Tibial nerve (tissue), 4 donors: ENCODE results near the gene AUNIP. TPM values are rescaled to one million over a fixed set of nuclear protein-coding genes. Genes with fewer than 3 reads are reported as not detected.
A peak's percentile ranks its signal among the peaks of the same experiment; 100 is the strongest.

Experiments
- DNase-seq, 2 donors: peaks; one replicate each; pipeline ENCODE4 v3.0.0-alpha.2; 2019; ENCODE audit warnings: low spot score in 2 of 2
- H3K27ac ChIP-seq, 4 donors: fragments of 200-600 bp; sonication (generic) in 3 of 4; one replicate each; pipeline ENCODE4 v1.5.1; 2017 to 2019; ENCODE audit warnings: mild to moderate bottlenecking in 1 of 4
- H3K27me3 ChIP-seq, 2 donors: fragments of 200-600 bp; sonication (generic) in 1 of 2; one replicate each; pipeline versions ENCODE4 v1.5.1 to v1.6.0; 2017 to 2019
- H3K36me3 ChIP-seq, 3 donors: fragments of 200-600 bp; sonication (generic); one replicate each; pipeline ENCODE4 v1.5.1; 2018 to 2019
- H3K4me1 ChIP-seq, 4 donors: fragments of 200-600 bp; sonication (generic) in 3 of 4; one replicate each; pipeline ENCODE4 v1.5.1; 2017 to 2019
- H3K4me3 ChIP-seq, 4 donors: fragments of 200-600 bp; sonication (generic) in 3 of 4; one replicate each; pipeline ENCODE4 v1.5.1; 2017 to 2019; ENCODE audit warnings: mild to moderate bottlenecking in 1 of 4, moderate library complexity in 1 of 4
- H3K9me3 ChIP-seq, 4 donors: fragments of 200-600 bp; sonication (generic) in 3 of 4; one replicate each; pipeline ENCODE4 v1.5.1; 2017 to 2019
- EP300 ChIP-seq, 2 donors: sonication (generic); formaldehyde crosslinking; IDR thresholded peaks; one replicate each; pipeline ENCODE4 v1.6.1; 2017; ENCODE audit warnings: antibody characterized with exemption in 2 of 2, mild to moderate bottlenecking in 1 of 2
- POLR2A ChIP-seq, 2 donors: fragments of 450-650 bp; IDR thresholded peaks; one replicate each; pipeline ENCODE4 v1.6.1; 2017; ENCODE audit warnings: antibody characterized with exemption in 2 of 2, mild to moderate bottlenecking in 2 of 2, moderate library complexity in 2 of 2
- WGBS, 2 donors: methylation state at CpG; one replicate each; pipeline ENCODE4 v1.1.5; 2018; 5-methylcytosine and 5-hydroxymethylcytosine counted together
- total RNA-seq, 4 donors: library from RNA; depleted of rRNA; stranded (reverse); fragments of >200 nt; gene quantifications; one replicate each; pipeline ENCODE4 v1.1.0, GENCODE V29; 2016
- TF ChIP-seq, protein P1 (sequence below), 5 experiments: fragments of 200-600 bp in 3 of 5; fragments of 450-650 bp in 2 of 5; sonication (generic) in 3 of 5; IDR thresholded peaks; one replicate each; pipeline ENCODE4 v1.5.1; 2016 to 2019; ENCODE audit warnings: antibody characterized with exemption in 5 of 5, mild to moderate bottlenecking in 3 of 5, moderate library complexity in 2 of 5

The AUNIP gene
- total RNA-seq, 4 donors from 2014 or later = not detected

DNA sequence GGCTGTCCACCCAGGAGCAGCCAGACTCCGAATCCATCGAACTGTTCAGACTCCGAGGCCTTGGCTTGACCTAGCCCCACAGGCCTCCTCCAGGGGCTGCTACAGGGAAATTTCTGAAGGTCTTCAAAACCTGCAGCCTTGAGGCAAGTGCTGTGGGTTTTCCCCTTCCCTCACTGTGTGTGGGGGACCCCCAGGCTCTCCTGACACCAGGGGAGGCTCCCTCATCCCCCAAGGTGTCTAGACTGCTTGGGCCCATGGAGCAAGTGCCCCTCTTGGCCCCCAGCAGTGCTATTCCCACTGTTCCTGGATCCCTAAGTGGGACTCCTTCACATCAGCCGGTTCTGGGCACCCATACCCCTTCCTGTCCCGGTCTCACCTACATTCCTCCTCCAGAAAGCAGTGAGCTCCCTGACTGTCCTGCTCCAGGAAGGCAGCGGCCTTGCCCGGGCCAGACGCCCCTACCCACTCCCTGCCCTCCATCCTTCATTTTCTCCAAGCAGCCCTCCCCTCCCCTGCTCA lies 15.4 kb upstream of the AUNIP start:
- Histone ChIP-seq H3K27me3 (no peaks in the 10 kb centered on the region), H3K9me3 (no peaks in the 10 kb centered on the region), H3K36me3 (peaks cover 0 to 10% (median 0%) of the 10 kb centered on the region in 3 donors), H3K27ac (peak overlapping the region; percentile 66 to 95 (median 88)), H3K4me1 (peaks cover 0 to 53% (median 26%) of the 10 kb centered on the region in 4 donors), H3K4me3 (peak overlapping the region; percentile 62 to 93 (median 86))
- no peak for DNase-seq
- TF ChIP-seq, protein P1, sequence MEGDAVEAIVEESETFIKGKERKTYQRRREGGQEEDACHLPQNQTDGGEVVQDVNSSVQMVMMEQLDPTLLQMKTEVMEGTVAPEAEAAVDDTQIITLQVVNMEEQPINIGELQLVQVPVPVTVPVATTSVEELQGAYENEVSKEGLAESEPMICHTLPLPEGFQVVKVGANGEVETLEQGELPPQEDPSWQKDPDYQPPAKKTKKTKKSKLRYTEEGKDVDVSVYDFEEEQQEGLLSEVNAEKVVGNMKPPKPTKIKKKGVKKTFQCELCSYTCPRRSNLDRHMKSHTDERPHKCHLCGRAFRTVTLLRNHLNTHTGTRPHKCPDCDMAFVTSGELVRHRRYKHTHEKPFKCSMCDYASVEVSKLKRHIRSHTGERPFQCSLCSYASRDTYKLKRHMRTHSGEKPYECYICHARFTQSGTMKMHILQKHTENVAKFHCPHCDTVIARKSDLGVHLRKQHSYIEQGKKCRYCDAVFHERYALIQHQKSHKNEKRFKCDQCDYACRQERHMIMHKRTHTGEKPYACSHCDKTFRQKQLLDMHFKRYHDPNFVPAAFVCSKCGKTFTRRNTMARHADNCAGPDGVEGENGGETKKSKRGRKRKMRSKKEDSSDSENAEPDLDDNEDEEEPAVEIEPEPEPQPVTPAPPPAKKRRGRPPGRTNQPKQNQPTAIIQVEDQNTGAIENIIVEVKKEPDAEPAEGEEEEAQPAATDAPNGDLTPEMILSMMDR (IDR thresholded peaks at IDR 0.05) = no peak
- no peak for TF ChIP-seq POLR2A (IDR thresholded peaks at IDR 0.05)
- 11 to 16% methylated on average over 5 to 6 of the region's 8 CpGs for WGBS, 2 donors

DNA sequence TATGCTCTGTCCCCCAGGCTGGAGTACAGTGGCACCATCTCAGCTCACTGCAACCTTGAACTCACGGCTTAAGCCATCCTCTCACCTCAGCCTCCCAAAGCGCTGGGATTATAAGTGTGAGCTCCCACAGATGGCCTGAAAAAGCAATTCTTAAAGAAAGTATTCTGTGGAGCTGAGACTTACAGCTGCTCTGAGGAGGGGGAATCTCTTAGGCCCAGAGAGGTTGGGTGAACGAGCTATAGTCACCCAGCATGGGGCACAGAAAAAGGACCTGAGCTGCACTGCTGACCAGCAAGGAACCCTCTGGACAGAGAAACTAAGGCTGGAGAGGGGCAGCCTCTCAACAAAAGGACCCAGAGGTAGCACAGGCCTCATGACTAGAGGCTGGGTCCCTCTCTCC lies 15.0 kb upstream of the AUNIP start:
- Histone ChIP-seq H3K27me3 (no peaks in the 10 kb centered on the region), H3K36me3 (peaks cover 0 to 15% (median 0%) of the 10 kb centered on the region in 3 donors), H3K9me3 (no peaks in the 10 kb centered on the region), H3K4me1 (peaks cover 0 to 53% (median 26%) of the 10 kb centered on the region in 4 donors), H3K27ac (peak overlapping the region; percentile 66 to 95 (median 88)), H3K4me3 (peak overlapping the region; percentile 62 to 93 (median 86))
- DNase-seq = no peak
- WGBS, 2 donors = 97 to 98% methylated on average over 3 of the region's 3 CpGs
- TF ChIP-seq POLR2A (IDR thresholded peaks at IDR 0.05) (no peak), EP300 (IDR thresholded peaks at IDR 0.05) (no peak)
- TF ChIP-seq, protein P1 (IDR thresholded peaks at IDR 0.05) = no peak

DNA sequence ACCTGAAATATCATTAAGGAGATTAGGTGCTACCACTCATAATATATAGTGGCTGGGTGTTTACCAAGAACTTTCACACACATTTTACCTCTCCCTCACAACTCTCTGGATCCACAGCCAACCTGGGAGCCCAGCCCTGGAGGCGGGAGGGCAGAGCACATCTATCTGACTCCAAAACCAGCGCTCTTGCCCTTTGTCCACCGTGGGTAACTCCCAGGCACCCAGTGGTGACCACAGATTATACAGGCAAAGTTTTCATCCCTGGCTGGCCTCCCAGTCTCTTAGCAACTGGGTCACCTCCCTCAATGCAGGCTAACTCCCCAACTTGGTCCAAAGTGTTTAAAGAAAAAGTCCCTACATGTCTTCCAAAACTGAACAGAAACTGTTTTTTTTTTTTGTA lies 13.9 kb upstream of the AUNIP start:
- peak overlapping the region in 3 of 4 donors; percentile 1 to 38 (median 30) for H3K27ac ChIP-seq
- TF ChIP-seq POLR2A (IDR thresholded peaks at IDR 0.05) (no peak), EP300 (IDR thresholded peaks at IDR 0.05) (no peak)
- TF ChIP-seq, protein P1 (IDR thresholded peaks at IDR 0.05) = no peak
- 63 to 76% methylated on average over 3 of the region's 3 CpGs for WGBS, 2 donors
- no peak for DNase-seq
- H3K9me3 ChIP-seq = no peaks in the 10 kb centered on the region
- H3K36me3 ChIP-seq = peaks cover 0 to 25% (median 0%) of the 10 kb centered on the region in 3 donors
- no peaks in the 10 kb centered on the region for H3K27me3 ChIP-seq
- H3K4me3 ChIP-seq = no peak overlapping the region
- H3K4me1 ChIP-seq = peaks cover 0 to 53% (median 26%) of the 10 kb centered on the region in 4 donors

DNA sequence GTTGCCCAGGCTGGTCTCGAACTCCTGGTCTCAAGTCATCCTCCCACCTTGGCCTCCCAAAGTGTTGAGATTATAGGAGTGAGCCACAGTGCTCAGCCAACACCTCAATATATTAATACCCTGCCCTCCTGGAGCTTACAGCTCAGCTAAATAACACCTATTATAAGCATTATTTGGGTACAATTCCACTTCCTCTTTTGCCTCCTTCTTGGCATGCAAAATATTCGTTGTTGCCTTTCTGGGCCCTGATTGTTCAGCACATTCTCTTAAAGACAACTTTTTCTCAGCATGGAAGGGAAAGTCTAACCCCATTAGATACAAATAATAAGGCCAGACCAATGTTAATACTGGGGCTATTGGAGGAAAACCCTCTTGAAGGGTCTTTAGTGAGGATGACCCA lies 13.5 kb upstream of the AUNIP start:
- DNase-seq = no peak
- Histone ChIP-seq H3K27me3 (no peaks in the 10 kb centered on the region), H3K27ac (peak overlapping the region in 3 of 4 donors; percentile 1 to 38 (median 30)), H3K4me3 (no peak overlapping the region), H3K4me1 (peaks cover 0 to 53% (median 26%) of the 10 kb centered on the region in 4 donors), H3K36me3 (peaks cover 0 to 29% (median 0%) of the 10 kb centered on the region in 3 donors), H3K9me3 (no peaks in the 10 kb centered on the region)
- no peak for TF ChIP-seq POLR2A (IDR thresholded peaks at IDR 0.05)
- TF ChIP-seq, protein P1 (IDR thresholded peaks at IDR 0.05) = no peak
- no peak for TF ChIP-seq EP300 (IDR thresholded peaks at IDR 0.05)
- WGBS, 2 donors = 54 to 55% methylated on average over 2 of the region's 2 CpGs

DNA sequence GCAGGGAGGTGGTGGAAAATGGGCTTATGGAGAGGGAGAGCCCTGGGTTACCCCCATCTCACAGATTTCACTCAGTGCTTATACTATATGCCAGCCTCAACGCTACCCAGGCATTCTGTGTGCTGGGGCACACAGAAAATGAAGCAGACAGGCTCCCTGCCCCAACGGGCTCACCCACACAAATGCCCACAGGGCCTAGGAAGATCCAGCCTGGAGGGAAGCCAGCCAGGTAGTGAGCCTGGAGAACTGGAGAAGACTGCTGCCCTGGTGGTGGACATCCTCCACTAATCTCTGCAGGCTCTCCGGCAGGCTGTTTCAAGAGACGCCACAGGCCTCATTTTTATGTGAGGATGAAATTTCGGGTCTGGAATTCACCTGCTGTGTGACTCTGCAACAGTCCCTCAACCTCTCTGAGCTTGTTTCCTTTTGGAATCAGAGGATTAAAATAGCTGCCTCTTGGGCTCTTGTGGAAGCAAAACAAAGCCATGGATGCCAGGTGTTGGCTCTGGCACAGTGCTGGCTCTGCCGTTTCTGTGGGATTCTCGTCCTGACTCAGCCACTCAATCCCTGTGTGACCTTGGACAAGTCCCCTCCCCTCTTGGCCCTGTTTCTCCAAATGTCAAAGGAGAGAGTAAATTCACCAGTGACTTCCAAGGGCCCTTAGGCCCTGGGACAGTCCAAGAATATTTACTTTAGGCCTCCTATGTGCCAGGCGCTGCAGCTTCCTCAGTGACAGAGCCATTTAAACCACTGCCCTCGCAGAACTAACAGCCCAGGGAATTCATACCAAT lies 12.6 kb upstream of the AUNIP start:
- H3K27me3 ChIP-seq = no peaks in the 10 kb centered on the region
- peaks cover 0 to 30% (median 0%) of the 10 kb centered on the region in 3 donors for H3K36me3 ChIP-seq
- WGBS, 2 donors = 72 to 76% methylated on average over 6 to 9 of the region's 9 CpGs
- no peak overlapping the region for H3K4me3 ChIP-seq
- H3K27ac ChIP-seq = peak overlapping the region in 2 of 4 donors; percentile 20 to 25
- H3K4me1 ChIP-seq = peaks cover 0 to 53% (median 26%) of the 10 kb centered on the region in 4 donors
- H3K9me3 ChIP-seq = no peaks in the 10 kb centered on the region
- DNase-seq = no peak
- TF ChIP-seq POLR2A (IDR thresholded peaks at IDR 0.05) (no peak), EP300 (IDR thresholded peaks at IDR 0.05) (no peak)
- TF ChIP-seq, protein P1 (IDR thresholded peaks at IDR 0.05) = no peak
